B cell (primary cell): ENCODE results near the gene C14orf119. TPM values are rescaled to one million over a fixed set of nuclear protein-coding genes. Genes with fewer than 3 reads are reported as not detected.

Experiments
- ATAC-seq: fragments of 200-7000 bp; cut with Tn5 transposase; one replicate; pipeline ENCODE4 v1.10.0; 2021; ENCODE audit warnings: low read depth, mild to moderate bottlenecking, moderate number of reproducible peaks, moderate library complexity
- CTCF ChIA-PET: fragments of 350-600 bp; sonication (Branson Sonifier 250); formaldehyde crosslinking; loops from one replicate; lab custom pipeline; 2021; ENCODE audit warnings: antibody characterized with exemption, inconsistent platforms; lab: Charles Lee
- POLR2A ChIA-PET: fragments of 350-600 bp; sonication (Branson Sonifier 250); formaldehyde crosslinking; loops from one replicate; lab custom pipeline; 2021; ENCODE audit warnings: antibody characterized with exemption; lab: Charles Lee
- DNase-seq: peaks from one replicate; pipeline ENCODE4 v3.0.0; 2013
- H2AFZ ChIP-seq: 2 replicates; pipeline ENCODE4 v1.6.1; 2012; ENCODE audit warnings: mild to moderate bottlenecking, low read depth, low read length; ENCODE audit not compliant: insufficient read depth, poor library complexity, severe bottlenecking
- H3K27ac ChIP-seq, 2 donors: 1 replicate in 1 of 2; 2 replicates in 1 of 2; pipeline ENCODE4 v1.5.1; 2012 to 2013; ENCODE audit warnings: low read length in 2 of 2, mild to moderate bottlenecking in 2 of 2, moderate library complexity in 1 of 2
- H3K27me3 ChIP-seq, 4 experiments: fragments of 200-600 bp in 1 of 4; sonication (generic) in 1 of 4; replicated peaks in 1 of 4; 1 replicate in 2 of 4; 2 replicates in 2 of 4; pipeline versions ENCODE4 v1.6.1 to v1.7.0; 2013 to 2016; ENCODE audit warnings: low read length in 3 of 4, mild to moderate bottlenecking in 2 of 4, mixed read lengths in 1 of 4, moderate library complexity in 1 of 4; ENCODE audit not compliant: insufficient read depth in 4 of 4, control insufficient read depth in 3 of 4; ENCODE audit errors: control extremely low read depth in 1 of 4
- H3K36me3 ChIP-seq, 2 experiments: replicated peaks in 1 of 2; 1 replicate in 1 of 2; 2 replicates in 1 of 2; pipeline versions ENCODE4 v1.6.1 to v1.7.1; 2013; ENCODE audit warnings: low read length in 1 of 2; ENCODE audit not compliant: insufficient read depth in 2 of 2, control insufficient read depth in 1 of 2; ENCODE audit errors: control extremely low read depth in 1 of 2, extremely low read depth in 1 of 2
- H3K4me1 ChIP-seq, 2 donors: fragments of 200-600 bp in 1 of 2; sonication (generic) in 1 of 2; 1 replicate in 1 of 2; 2 replicates in 1 of 2; pipeline versions ENCODE4 v1.5.1 to v1.6.1; 2013 to 2017; ENCODE audit warnings: low read length in 2 of 2; ENCODE audit not compliant: control insufficient read depth in 2 of 2, insufficient read depth in 2 of 2
- H3K4me2 ChIP-seq: replicated peaks from 2 replicates; pipeline ENCODE3; 2012; ENCODE audit warnings: mild to moderate bottlenecking, low read depth, low read length; ENCODE audit not compliant: poor library complexity, severe bottlenecking
- H3K4me3 ChIP-seq, 5 experiments: fragments of 200-600 bp in 1 of 5; sonication (generic) in 1 of 5; 1 replicate in 3 of 5; 2 replicates in 2 of 5; pipeline versions ENCODE4 v1.5.1 to v1.7.0; 2011 to 2016; ENCODE audit warnings: low read length in 4 of 5, mild to moderate bottlenecking in 4 of 5, low read depth in 2 of 5, control low read depth in 1 of 5, moderate library complexity in 1 of 5; ENCODE audit not compliant: insufficient read depth in 1 of 5; ENCODE audit errors: control extremely low read depth in 1 of 5, extremely low read depth in 1 of 5
- H3K79me2 ChIP-seq: fragments of 200-600 bp; sonication (generic); one replicate; pipeline ENCODE4 v1.6.0; 2016; ENCODE audit warnings: low read length; ENCODE audit not compliant: control insufficient read depth, insufficient read depth
- H3K9ac ChIP-seq: fragments of 200-600 bp; sonication (generic); 2 replicates; pipeline ENCODE4 v1.6.1; 2017; ENCODE audit warnings: mild to moderate bottlenecking, low read length, moderate library complexity
- H3K9me3 ChIP-seq, 3 donors: one replicate each; pipeline versions ENCODE4 v1.6.1 to v1.7.1; 2013; ENCODE audit warnings: low read length in 2 of 3; ENCODE audit not compliant: control insufficient read depth in 2 of 3, insufficient read depth in 1 of 3; ENCODE audit errors: control extremely low read depth in 1 of 3
- H4K20me1 ChIP-seq: 2 replicates; pipeline ENCODE4 v1.6.0; 2012; ENCODE audit warnings: mild to moderate bottlenecking, low read length; ENCODE audit not compliant: insufficient read depth, control insufficient read depth, poor library complexity, severe bottlenecking
- H3K27ac Mint-ChIP-seq: one replicate; pipeline ENCODE4 v1.8.0; 2021; ENCODE audit warnings: mixed read lengths
- H3K27me3 Mint-ChIP-seq: one replicate; pipeline ENCODE4 v1.8.0; 2021; ENCODE audit warnings: mixed read lengths
- H3K4me1 Mint-ChIP-seq: one replicate; pipeline ENCODE4 v1.8.0; 2021; ENCODE audit warnings: mixed read lengths
- H3K4me3 Mint-ChIP-seq: one replicate; pipeline ENCODE4 v1.8.0; 2021; ENCODE audit warnings: mixed read lengths
- H3K9me3 Mint-ChIP-seq: one replicate; pipeline ENCODE4 v1.8.0; 2022; ENCODE audit warnings: mixed read lengths; ENCODE audit not compliant: insufficient read depth
- CTCF ChIP-seq: fragments of 200-600 bp; IDR thresholded peaks from one replicate; pipeline ENCODE4 v1.8.0; 2022; ENCODE audit warnings: antibody characterized with exemption, mild to moderate bottlenecking
- EZH2 ChIP-seq: IDR thresholded peaks from 2 replicates; pipeline ENCODE4 v1.6.1; 2012; ENCODE audit warnings: borderline replicate concordance, low read depth, mild to moderate bottlenecking, moderate library complexity, low read length; ENCODE audit not compliant: insufficient read depth, poor library complexity, severe bottlenecking
- WGBS: methylation state at CpG from one replicate; pipeline ENCODE4 v1.1.5; 2013; ENCODE audit warnings: missing lambda C conversion rate; ENCODE audit not compliant: insufficient coverage; 5-methylcytosine and 5-hydroxymethylcytosine counted together
- intact Hi-C: fragments of 100-400 bp; cut with micrococcal nuclease; formaldehyde crosslinking; loops from one replicate; pipeline ENCODE4 v1.10.0; 2022
- polyA plus RNA-seq: library from polyadenylated mRNA; depleted of rRNA; stranded (reverse); fragments of >200 nt; gene quantifications from 2 replicates; pipeline ENCODE4 v1.2.3, GENCODE V29; 2012
- total RNA-seq, 2 donors: library from RNA; stranded (reverse); fragments of 120-200 nt in 1 of 2; gene quantifications; 1 replicate in 1 of 2; 2 replicates in 1 of 2; pipeline versions ENCODE4 v1.2.3 to v1.2.4, GENCODE V29; 2013 to 2022

Gene C14orf119
- total and polyA plus RNA-seq, 2 donors (not counting 1 experiment from before 2014, with no cell fraction given): 12.2 to 30.6 TPM

- no peaks in the 10 kb centered on the region for H3K27me3 Mint-ChIP-seq
- no peaks in the 10 kb centered on the region for H3K9me3 Mint-ChIP-seq
- H2AFZ ChIP-seq: peak overlapping the region; percentile 86
- H4K20me1 ChIP-seq: peaks cover 50% of the 10 kb centered on the region
- H3K4me1 Mint-ChIP-seq: peaks cover 33% of the 10 kb centered on the region
- no peaks in the 10 kb centered on the region for H3K27me3 ChIP-seq
- no peak for ATAC-seq
- peak; percentile 28 for TF ChIP-seq CTCF
- no peak for TF ChIP-seq EZH2
- peaks cover 93% of the 10 kb centered on the region for H3K79me2 ChIP-seq
- 2% methylated on average over 8 of the region's 14 CpGs for WGBS
- H3K4me1 ChIP-seq: peaks cover 20 to 24% of the 10 kb centered on the region in 2 donors
- H3K36me3 ChIP-seq: peaks cover 10 to 57% of the 10 kb centered on the region in 2 experiments
- ChIA-PET POLR2A (interaction anchor here (0.7 to 2.0 kb wide), 8 partner anchors 25 to 1020 kb away, joined by 3 to 20 read pairs (median 6); partner anchors contain the start of genes DCAF11, PABPN1 and PPP1R3E), CTCF (interaction anchor here (0.6 to 2.9 kb wide), 22 partner anchors 10 to 537 kb away, joined by 3 to 30 read pairs (median 4); partner anchors contain the start of genes PABPN1 and PPP1R3E)
- intact Hi-C loops: loop anchor here (2.0 to 10.0 kb wide), 6 partner anchors 17 to 1829 kb away; partner anchors contain the start of genes CDH24, EMC9, HNRNPC and PSME2
- H3K9me3 ChIP-seq: no peaks in the 10 kb centered on the region
- DNase-seq: no peak
- H3K27ac Mint-ChIP-seq: no peak overlapping the region
- peak overlapping the region; percentile 92 to 97 for H3K27ac ChIP-seq
- H3K9ac ChIP-seq: peak overlapping the region; percentile 83
- peak overlapping the region; percentile 72 to 99 (median 94) for H3K4me3 ChIP-seq
- peak overlapping the region; percentile 85 for H3K4me2 ChIP-seq
- no peak overlapping the region for H3K4me3 Mint-ChIP-seq
Observed at GRCh38 chr14:23093991-23094665, 1.2 kb upstream of the C14orf119 start.
